COLO829 (cell line): ENCODE measurements around the gene LGMN.
A peak's percentile ranks its signal among the peaks of the same experiment; 100 is the strongest.

ENCODE experiments used
- DNase-seq: peaks from one replicate; pipeline ENCODE4 v3.0.0; 2012; ENCODE audit warnings: low spot score

Gene LGMN

DNA sequence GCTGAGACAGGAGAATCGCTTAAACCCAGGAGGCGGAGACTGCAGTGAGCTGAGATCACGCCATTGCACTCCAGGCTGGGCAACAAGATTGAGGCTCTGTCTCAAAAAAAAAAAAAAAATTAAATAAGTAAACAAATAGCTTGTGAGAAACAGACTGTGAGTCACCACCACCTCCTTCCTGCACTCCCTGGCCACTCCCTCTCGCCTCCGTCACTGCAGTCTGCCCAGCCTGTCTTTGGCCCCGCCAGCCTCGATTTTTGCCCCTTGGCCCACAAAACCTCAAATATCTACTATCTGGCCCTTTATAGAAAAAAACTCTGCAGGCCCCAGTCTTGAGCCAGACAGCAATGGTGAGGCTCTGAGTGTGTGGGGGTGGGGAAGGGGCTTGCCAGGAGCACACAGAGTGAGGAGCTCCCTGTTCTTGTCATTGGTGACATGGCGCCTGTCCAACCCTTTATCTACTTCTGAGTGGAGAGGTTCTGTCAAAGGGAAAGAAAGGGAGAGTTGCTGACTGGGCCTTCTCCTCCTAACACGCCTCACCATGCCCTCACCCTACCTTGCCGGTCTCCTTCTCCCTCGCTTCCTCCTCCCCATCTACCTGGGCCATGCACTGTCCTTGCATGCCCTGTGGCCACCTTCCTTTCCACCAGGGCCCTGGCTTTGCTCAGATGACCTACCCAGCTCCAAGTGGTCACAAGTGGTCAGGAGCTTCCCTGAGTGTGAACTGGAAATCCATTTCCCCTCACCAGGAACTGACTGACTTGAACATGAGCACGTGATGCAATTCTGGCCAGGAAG, 22.1 kb downstream of the LGMN start:
- peak; percentile 79 for DNase-seq

DNA sequence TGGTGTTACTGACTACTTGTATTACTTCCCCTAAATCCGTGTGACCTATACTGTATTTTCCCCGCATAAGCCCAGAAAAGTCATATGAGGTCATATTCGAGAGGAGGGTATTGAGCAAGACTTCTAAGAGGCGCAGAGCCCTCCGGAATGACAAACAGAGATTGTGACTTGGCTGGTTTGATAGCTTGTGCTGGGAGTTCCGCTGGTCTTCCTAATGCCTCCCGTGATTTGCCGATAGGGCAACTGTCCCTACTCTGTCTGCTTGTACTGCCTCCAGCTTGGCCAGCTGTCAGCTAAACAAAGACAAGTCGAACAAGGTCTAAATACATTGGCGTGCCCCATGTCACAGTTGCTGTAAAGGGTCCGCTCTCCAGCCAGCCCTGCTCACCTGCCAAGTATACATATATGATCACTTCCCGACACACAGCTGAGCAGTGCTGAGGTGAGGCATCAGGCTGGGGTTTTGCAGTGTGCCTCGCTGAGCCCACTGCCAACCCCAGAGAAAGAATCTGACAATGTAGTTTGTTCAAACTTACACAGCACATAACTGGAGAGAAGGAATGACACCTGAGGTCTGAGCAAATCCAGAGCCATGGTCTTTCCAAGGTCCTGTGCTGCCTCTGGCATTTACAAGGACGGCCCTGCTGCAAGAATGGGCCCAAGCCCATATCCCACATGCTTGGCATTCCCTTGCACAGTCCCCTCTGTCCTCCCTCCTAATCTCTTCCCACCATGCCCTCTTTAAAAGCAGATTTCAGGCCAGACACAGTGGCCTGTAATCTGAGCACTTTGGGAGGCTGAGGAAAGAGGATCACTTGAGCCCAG, 23.7 kb downstream of the LGMN start:
- DNase-seq, result no peak

DNA sequence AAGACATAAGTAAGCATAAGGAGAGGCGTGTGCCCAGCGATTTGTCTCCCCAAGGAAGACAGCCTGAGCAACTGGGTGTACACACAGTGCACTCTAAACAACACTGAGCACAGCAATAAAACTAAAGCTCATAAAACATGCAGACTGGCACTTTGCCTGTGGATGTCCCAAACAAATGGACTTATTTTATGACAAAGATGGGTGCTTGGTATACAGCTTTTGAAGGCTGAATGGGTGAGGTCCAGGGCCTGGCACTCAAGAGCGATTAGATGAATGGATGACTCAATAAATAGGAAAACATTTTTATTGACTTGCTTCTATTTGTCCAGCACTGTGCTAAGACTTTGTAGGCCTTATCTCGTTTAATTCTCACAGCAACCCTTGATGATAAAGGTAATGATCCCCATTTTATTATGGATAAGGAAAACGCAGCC, 28.5 kb downstream of the LGMN start:
- DNase-seq, result no peak

GRCh38 chr14:92719421-92719820, 29.0 kb downstream of the LGMN start:
- DNase-seq, result no peak

- no peak for DNase-seq
These were observed 29.8 kb downstream of the LGMN start for GRCh38 chr14:92718664-92719063.

- no peak for DNase-seq
These were observed 30.8 kb downstream of the LGMN start for GRCh38 chr14:92717571-92718042.

GRCh38 chr14:92716131-92716530, 32.3 kb downstream of the LGMN start:
- DNase-seq, result no peak

DNA sequence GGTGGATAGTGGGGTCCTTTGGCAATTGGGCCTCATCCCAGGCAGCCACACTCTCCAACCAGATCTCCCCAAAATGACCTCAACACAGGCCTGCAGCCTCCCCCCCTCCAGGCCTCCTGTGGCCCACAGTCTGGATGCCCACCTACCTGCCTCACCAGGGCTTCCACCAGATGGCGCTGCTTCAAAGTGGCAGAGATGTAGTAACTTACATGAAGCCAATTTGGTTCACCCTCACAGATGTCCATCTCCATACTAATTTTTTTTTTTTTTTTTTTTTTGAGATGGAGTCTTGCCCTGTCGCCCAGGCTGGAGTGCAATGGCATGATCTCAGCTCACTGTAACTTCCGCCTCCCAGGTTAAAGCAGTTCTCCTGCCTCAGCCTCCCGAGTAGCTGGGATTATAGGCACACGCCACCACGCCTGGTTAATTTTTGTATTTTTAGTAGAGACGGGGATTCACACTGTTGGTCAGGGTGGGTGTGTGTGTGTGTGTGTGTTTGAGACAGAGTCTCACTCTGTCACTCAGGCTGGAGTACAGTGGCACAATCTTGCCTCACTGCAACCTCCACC, 33.6 kb downstream of the LGMN start:
- DNase-seq, result peak; percentile 76

- no peak for DNase-seq
These were observed 35.8 kb downstream of the LGMN start for GRCh38 chr14:92712654-92713051.

DNA sequence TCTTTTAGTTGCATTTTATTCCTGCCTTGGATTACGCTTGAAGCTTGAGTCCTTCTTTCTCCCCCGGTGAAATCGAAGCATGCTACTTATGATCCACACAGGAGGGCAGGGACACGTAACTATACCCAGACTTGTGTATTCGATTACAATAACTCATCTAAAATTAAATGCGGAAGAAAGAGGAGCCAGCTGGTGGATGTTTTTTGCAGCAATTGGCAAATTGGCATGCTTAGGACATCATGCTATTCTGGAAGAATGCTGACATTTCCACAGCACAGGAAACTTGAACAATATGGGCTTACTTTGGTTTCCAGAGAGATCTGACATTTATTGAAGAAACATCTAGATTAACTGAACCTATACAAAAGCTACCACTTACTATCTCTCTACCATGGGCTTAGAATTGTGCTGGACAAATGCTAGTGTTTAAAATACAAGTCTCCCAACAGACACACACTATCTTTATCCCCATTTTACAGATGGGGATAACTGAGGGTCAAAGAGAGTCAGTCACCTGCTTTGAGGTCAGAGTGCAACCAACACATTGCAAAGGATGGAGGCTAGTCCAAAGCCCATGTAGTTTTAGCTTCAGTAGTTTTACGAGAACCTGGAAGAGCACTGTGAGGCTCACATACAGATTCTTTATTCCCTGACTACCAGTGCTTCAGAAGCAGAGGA, 36.3 kb downstream of the LGMN start:
- no peak for DNase-seq

DNA sequence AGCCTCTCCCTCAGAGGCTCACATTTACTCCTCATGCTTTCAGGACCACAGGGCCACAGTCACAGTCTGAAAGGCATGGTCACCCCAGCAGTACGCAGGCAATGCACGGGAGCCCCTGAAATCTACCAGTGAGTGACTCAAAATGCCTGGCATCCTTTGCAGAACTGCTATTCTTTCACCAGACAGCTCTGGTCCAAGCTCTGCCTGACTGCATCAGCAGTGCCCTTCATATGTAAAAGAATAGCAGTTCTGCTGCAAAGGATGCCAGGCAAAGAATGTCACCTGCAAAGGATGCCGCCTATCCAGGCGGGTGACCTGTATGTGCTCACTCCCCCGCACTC, 38.5 kb downstream of the LGMN start:
- DNase-seq, result no peak

- no peak for DNase-seq
These were observed 39.0 kb downstream of the LGMN start for GRCh38 chr14:92709340-92710000.

DNA sequence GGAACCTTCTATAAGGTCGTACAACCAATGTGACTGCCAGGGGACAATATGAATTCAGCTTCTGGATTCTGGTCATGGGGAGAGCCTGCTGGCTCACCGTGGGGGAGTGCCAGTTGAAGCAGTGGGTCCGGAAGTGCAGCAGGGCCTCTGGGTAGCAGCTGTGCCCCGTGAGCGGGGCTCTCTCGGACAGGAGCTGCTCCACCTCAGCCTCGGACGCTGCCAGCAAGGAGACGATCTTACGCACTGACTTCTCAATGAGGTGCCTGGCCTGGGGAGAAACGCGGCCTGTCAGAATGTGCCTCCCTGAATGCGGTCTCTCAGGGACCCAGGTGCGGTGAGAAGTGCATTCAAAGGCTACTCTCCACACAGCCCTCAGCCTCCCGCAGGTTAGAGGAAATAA, 42.0 kb downstream of the LGMN start:
- DNase-seq, result no peak

DNA sequence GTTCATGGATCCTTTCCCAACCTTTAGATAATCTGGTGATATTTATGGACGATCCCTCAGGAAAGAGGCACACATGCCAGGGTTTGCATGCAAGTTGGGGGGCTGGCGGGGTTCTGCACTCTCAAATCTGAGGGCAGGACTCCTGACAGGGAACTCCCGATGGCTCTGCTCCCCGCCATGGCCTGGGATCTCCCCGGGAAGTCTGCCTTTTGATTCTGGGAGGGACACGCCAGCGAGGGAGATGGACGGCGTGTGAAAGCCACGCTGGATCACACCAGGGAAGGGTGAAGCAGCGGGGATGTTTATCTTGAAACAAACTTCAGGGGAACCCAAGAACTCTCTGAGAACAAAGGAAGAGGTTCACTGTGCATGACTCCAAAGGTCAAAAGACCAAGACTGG, 43.6 kb downstream of the LGMN start:
- DNase-seq, result no peak

DNA sequence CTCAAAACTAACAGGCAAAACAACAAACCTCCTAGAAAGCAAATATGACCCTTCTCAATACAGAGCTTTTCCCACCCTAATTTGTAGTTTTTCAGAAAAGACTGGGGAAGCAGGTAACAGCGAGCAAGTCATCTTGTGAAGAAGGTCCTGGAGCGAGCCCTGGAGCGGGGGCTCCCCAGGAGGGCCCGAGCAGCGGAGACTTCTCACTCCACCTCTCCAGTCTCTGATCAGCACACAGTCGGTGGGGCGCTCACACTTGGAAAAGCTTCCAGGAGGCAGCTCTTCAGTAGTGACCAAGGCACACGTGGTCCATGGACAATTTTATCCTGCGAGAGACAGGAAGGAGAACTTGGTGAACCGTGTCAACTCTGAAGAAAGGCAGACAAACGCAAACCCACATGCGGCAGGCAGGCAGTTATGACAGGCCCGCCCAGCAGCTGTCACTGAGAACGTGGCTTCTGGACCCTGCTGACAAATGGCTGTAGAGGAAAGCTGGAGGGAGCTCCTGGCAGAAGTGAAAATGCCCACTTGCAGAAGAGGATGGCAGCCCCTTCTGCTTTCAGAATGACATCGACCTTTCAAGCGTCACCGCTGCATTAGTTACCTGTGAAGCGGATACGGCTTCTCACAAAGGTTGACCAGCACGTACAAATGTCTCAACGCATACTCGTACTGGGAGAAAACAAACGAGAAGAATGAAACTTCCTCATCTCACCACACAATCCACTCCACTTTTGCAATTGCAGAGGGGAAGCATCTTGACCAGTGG, 44.2 kb downstream of the LGMN start:
- DNase-seq, result no peak

DNA sequence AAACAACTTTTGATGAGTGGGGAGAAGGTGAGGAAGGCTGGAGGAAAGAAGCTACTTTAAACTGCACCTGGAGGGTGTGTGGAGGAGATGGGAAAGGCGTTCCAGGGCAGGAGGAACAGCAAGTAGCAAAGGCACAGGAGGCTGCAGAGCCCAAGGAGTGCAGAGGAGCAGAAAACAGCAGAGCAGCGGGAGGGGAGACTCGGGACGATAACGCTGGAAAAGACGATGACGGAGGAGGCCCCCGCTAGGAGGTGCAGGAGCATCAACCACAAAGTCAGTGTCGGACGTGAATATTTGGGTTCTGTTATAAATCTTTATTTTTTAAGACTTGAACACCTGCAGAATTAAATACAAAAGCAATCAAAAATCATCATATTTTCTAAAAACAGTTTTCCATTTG, 44.9 kb downstream of the LGMN start:
- no peak for DNase-seq

DNA sequence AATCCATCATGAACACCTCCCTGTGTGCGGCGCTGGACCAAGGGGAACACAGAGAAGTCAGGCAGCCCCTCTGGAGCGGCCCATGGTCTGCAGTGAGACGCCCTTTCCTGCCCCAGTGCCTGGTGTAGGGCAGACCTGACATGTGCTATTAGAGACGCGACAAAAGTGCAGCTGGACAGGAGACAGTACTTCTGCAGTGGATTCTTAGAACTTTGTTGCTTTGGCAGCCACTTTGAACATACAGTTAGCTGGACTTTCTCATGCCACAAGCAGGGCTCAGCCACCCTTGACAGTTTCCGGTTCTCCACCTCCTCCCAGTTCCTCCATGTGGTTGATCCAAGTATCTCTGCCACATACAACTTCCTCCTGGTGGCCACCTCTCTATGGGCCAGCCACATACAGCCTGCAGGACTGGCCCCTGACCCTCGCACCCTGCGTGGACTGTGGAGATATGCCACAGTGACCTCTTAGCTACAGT, 45.9 kb downstream of the LGMN start:
- no peak for DNase-seq

DNA sequence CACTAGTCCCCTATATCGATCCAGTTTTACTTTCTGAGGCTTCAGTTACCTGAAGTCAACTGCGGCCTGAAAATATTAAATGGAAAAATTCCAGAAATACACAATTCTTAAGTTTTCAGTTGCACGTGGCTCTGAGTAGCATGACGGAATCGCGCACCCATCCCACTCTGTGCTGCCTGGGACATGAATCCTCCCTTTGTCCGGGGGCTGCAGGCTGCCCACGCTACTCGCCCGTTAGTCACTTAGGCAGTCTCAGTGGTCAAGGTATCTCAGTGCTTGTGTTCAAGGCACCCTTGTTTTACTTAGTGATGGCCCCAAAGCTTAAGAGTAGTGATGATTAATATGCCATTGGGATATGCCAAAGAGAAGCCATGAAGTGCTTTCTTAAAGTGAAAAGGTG, 46.6 kb downstream of the LGMN start:
- peak; percentile 56 for DNase-seq

- DNase-seq, result no peak
These were observed 50.0 kb downstream of the LGMN start for GRCh38 chr14:92698393-92698792.

- DNase-seq, result no peak
These were observed 52.1 kb downstream of the LGMN start for GRCh38 chr14:92696366-92696765.

DNA sequence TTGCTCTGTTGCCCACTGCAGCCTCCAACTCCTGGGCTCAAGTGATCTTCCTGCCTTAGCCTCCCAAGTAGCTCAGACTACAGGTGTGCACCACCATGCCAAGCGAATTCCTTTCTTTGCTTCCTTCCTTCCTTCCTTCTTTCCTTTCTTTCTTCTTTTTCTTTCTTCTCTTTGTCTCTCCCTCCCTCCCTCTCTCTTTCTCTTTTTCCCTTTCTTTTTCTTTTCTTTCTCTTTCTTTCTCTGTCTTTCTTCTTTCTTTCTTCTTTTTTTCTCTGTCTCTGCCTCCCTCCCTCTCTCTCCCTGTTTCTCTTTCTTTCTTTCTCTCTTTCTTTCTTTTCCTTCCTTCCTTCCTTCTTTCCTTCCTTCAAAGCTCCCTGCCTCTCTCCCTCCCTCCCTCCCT, 52.9 kb downstream of the LGMN start:
- no peak for DNase-seq
